Endothelial cell of umbilical vein (primary cell): Measurements from ENCODE around the gene KDM4E. TPM values are rescaled to one million over a fixed set of nuclear protein-coding genes. Genes with fewer than 3 reads are reported as not detected.

Experiments used
- BruUV-seq: library from RNA; stranded (reverse); fragments of 400-500 nt; replicated peaks from 2 replicates; lab custom pipeline; 2021; lab: Mats Ljungman, UMichigan
- CTCF ChIA-PET: fragments of 300-600, 350-600 bp; sonication (Branson Sonifier 250); formaldehyde crosslinking; loops from one replicate; lab custom pipeline; 2021; ENCODE audit warnings: antibody characterized with exemption, inconsistent platforms; lab: Charles Lee
- POLR2A ChIA-PET: fragments of 300-600, 350-600 bp; sonication (Branson Sonifier 250); formaldehyde crosslinking; loops from one replicate; lab custom pipeline; 2021; ENCODE audit warnings: antibody characterized with exemption, inconsistent platforms; lab: Charles Lee
- DNase-seq: peaks from one replicate; pipeline ENCODE4 v3.0.0-alpha.2; 2011; ENCODE audit warnings: low read depth, low spot score
- FAIRE-seq: peaks from 2 replicates; lab custom pipeline; 2011; peaks lifted over from hg19 to GRCh38; lab: Jason Lieb, UNC
- H2AFZ ChIP-seq: 2 replicates; pipeline ENCODE4 v1.6.0; 2012; ENCODE audit warnings: low read depth, low read length, control low read depth, inconsistent platforms
- H3K27ac ChIP-seq: 2 replicates; pipeline ENCODE4 v1.5.1; 2011; ENCODE audit warnings: low read depth, mild to moderate bottlenecking, control low read depth, low read length, moderate library complexity; ENCODE audit not compliant: insufficient read depth
- H3K27me3 ChIP-seq, 2 experiments: 2 replicates each; pipeline versions ENCODE4 v1.6.0 to v1.6.1; 2011; ENCODE audit warnings: low read length in 2 of 2, mixed read lengths in 1 of 2; ENCODE audit not compliant: control insufficient read depth in 2 of 2, insufficient read depth in 2 of 2
- H3K36me3 ChIP-seq, 2 experiments: 2 replicates in 1 of 2; 3 replicates in 1 of 2; pipeline ENCODE4 v1.5.1; 2011; ENCODE audit warnings: low read length in 2 of 2, mild to moderate bottlenecking in 1 of 2, moderate library complexity in 1 of 2; ENCODE audit not compliant: control insufficient read depth in 2 of 2, insufficient read depth in 2 of 2; ENCODE audit errors: extremely low read depth in 1 of 2
- H3K4me1 ChIP-seq: 3 replicates; pipeline ENCODE4 v1.5.1; 2011; ENCODE audit warnings: mild to moderate bottlenecking, low read length; ENCODE audit not compliant: control insufficient read depth, insufficient read depth; ENCODE audit errors: extremely low read depth
- H3K4me2 ChIP-seq: 2 replicates; pipeline ENCODE4 v1.6.1; 2011; ENCODE audit warnings: low read length, control low read depth, mixed read lengths; ENCODE audit not compliant: insufficient read depth
- H3K4me3 ChIP-seq, 3 experiments: fragments of 200-600 bp in 1 of 3; sonication (generic), shearing (Covaris generic) in 1 of 3; replicated peaks in 1 of 3; 2 replicates each; pipeline ENCODE4 v1.5.1; 2011 to 2016; ENCODE audit warnings: control low read depth in 3 of 3, low read length in 3 of 3, mild to moderate bottlenecking in 2 of 3, inconsistent platforms in 1 of 3, low read depth in 1 of 3, moderate library complexity in 1 of 3; ENCODE audit not compliant: insufficient read depth in 1 of 3
- H3K79me2 ChIP-seq: 2 replicates; pipeline ENCODE4 v1.6.0; 2012; ENCODE audit warnings: low read length, inconsistent platforms; ENCODE audit not compliant: control insufficient read depth, insufficient read depth
- H3K9ac ChIP-seq: replicated peaks from 2 replicates; pipeline ENCODE3; 2011; ENCODE audit warnings: low read length, control low read depth; ENCODE audit not compliant: insufficient read depth; ENCODE audit errors: extremely low read depth
- H3K9me1 ChIP-seq: replicated peaks from 3 replicates; pipeline ENCODE4 v1.6.0; 2011; ENCODE audit warnings: mild to moderate bottlenecking, low read length; ENCODE audit not compliant: control insufficient read depth, insufficient read depth; ENCODE audit errors: extremely low read depth
- H3K9me3 ChIP-seq: replicated peaks from 2 replicates; pipeline ENCODE4 v1.5.1; 2012; ENCODE audit warnings: low read length, inconsistent platforms; ENCODE audit not compliant: control insufficient read depth, insufficient read depth
- H4K20me1 ChIP-seq: replicated peaks from 2 replicates; pipeline ENCODE3; 2011; ENCODE audit warnings: mild to moderate bottlenecking, low read length; ENCODE audit not compliant: control insufficient read depth, insufficient read depth; ENCODE audit errors: extremely low read depth
- EZH2 ChIP-seq: IDR thresholded peaks from 2 replicates; pipeline ENCODE4 v1.6.1; 2012; ENCODE audit warnings: borderline replicate concordance, low read depth, mild to moderate bottlenecking, moderate library complexity, low read length, inconsistent platforms; ENCODE audit not compliant: severe bottlenecking
- FOS ChIP-seq: IDR thresholded peaks from 2 replicates; pipeline ENCODE4 v1.6.1; 2011; ENCODE audit warnings: mild to moderate bottlenecking, low read length, moderate library complexity, borderline replicate concordance; ENCODE audit not compliant: insufficient read depth
- GATA2 ChIP-seq: IDR thresholded peaks from 2 replicates; pipeline ENCODE4 v1.7.0; 2011; ENCODE audit warnings: low read depth, mild to moderate bottlenecking, moderate library complexity, mixed read lengths, low read length; ENCODE audit not compliant: insufficient read length, insufficient read depth
- JUN ChIP-seq: IDR thresholded peaks from 2 replicates; pipeline ENCODE4 v1.6.1; 2011; ENCODE audit warnings: borderline replicate concordance, low read depth; ENCODE audit not compliant: insufficient read length, insufficient read depth
- MYC ChIP-seq: IDR thresholded peaks from one replicate; pipeline ENCODE4 v1.6.1; 2011; ENCODE audit warnings: mild to moderate bottlenecking, low read depth, low read length
- POLR2A ChIP-seq: IDR thresholded peaks from 2 replicates; pipeline ENCODE4 v1.6.1; 2012; ENCODE audit warnings: low read depth, mild to moderate bottlenecking, control low read depth, low read length
- POLR2AphosphoS5 ChIP-seq: IDR thresholded peaks from 2 replicates; pipeline ENCODE4 v1.6.1; 2012; ENCODE audit warnings: low read depth, mild to moderate bottlenecking, control low read depth, low read length, moderate library complexity; ENCODE audit not compliant: insufficient read depth
- dilution Hi-C: fragments of 300-500 bp; cut with MboI; formaldehyde crosslinking; loops from one replicate; pipeline ENCODE4 v1.15.0; 2019; ENCODE audit warnings: low sequenced_read_pairs; ENCODE audit not compliant: extremely low pct_ligation_motif_present
- intact Hi-C: fragments of 100-400 bp; cut with micrococcal nuclease; formaldehyde crosslinking; loops from one replicate; pipeline ENCODE4 v1.10.0; 2022
- polyA plus RNA-seq, 4 experiments: library from polyadenylated mRNA; depleted of rRNA in 3 of 4; stranded (reverse) in 3 of 4; unstranded in 1 of 4; fragments of >200 nt; gene quantifications; 2 replicates each; pipeline versions ENCODE4 v1.2.1 to v1.2.3, GENCODE V29; 2011 to 2012; ENCODE audit warnings: missing spikeins in 1 of 4
- total RNA-seq: library from RNA; stranded (reverse); gene quantifications from 2 replicates; pipeline ENCODE4 v1.2.3, GENCODE V29; 2021
- TF ChIP-seq, protein P1 (sequence below), 2 donors: IDR thresholded peaks; 1 replicate in 1 of 2; 2 replicates in 1 of 2; pipeline ENCODE4 v1.5.1; 2011; ENCODE audit warnings: low read length in 2 of 2, mild to moderate bottlenecking in 2 of 2, moderate library complexity in 2 of 2, control low read depth in 1 of 2, inconsistent platforms in 1 of 2, low read depth in 1 of 2; ENCODE audit not compliant: insufficient read depth in 1 of 2; ENCODE audit errors: extremely low read depth in 1 of 2
- TF ChIP-seq, protein P2 (sequence below): IDR thresholded peaks from 2 replicates; pipeline ENCODE4 v1.6.1; 2011; ENCODE audit not compliant: insufficient read depth, insufficient read length

KDM4E gene
- total and polyA plus RNA-seq, 2 donors (not counting 3 experiments of a cell fraction or from before 2014, with no cell fraction given) = not detected

DNA sequence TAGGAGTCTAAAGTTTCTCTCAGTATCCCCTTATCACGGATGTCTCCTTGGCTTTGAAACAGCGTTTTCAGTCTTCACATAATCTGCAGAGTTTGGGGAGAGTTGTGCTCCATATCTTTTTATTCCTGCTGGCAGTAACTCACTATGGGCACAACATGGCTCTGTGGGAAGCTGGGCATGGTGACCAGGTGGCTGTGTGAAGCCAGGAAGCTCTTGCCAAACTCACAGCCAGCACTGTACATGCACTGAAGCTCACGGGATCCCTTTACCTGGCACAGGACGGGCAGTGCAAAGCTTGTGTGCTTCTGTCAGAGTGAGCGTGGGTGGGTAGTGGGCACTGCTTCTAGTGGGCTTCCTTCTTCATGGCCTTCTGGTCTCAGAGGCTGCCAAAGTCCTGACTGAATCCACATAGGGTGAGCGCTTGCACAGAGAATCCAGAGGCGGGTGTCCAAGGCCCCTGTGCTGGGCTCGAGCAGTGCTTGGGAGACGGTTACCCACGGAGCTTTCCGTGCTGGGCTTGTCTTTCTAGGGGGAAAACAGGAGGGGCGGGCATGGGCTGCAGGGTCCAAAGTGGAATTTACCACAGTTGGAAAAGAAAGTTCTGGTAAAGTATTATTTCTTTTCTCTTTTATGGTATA, 10.8 kb upstream of the KDM4E start:
- no peaks in the 10 kb centered on the region for H3K27me3 ChIP-seq
- FAIRE-seq = no peak
- H3K4me1 ChIP-seq = no peaks in the 10 kb centered on the region
- no peak overlapping the region for H3K4me3 ChIP-seq
- no peak for DNase-seq
- no peaks in the 10 kb centered on the region for H3K9me1 ChIP-seq
- H3K79me2 ChIP-seq = no peaks in the 10 kb centered on the region
- dilution Hi-C loops (no loop called here), intact Hi-C loops (no loop called here)
- no TSS peak for BruUV-seq
- H2AFZ ChIP-seq = no peak overlapping the region
- H3K27ac ChIP-seq = no peak overlapping the region
- no peak overlapping the region for H3K9ac ChIP-seq
- ChIA-PET POLR2A (no interaction called here), CTCF (no interaction called here)
- H3K9me3 ChIP-seq = no peaks in the 10 kb centered on the region
- no peaks in the 10 kb centered on the region for H3K36me3 ChIP-seq
- no peak for TF ChIP-seq GATA2
- TF ChIP-seq JUN = no peak
- TF ChIP-seq MYC = no peak
- TF ChIP-seq POLR2AphosphoS5 = no peak
- no peak for TF ChIP-seq EZH2
- TF ChIP-seq FOS = no peak
- TF ChIP-seq, protein P1, sequence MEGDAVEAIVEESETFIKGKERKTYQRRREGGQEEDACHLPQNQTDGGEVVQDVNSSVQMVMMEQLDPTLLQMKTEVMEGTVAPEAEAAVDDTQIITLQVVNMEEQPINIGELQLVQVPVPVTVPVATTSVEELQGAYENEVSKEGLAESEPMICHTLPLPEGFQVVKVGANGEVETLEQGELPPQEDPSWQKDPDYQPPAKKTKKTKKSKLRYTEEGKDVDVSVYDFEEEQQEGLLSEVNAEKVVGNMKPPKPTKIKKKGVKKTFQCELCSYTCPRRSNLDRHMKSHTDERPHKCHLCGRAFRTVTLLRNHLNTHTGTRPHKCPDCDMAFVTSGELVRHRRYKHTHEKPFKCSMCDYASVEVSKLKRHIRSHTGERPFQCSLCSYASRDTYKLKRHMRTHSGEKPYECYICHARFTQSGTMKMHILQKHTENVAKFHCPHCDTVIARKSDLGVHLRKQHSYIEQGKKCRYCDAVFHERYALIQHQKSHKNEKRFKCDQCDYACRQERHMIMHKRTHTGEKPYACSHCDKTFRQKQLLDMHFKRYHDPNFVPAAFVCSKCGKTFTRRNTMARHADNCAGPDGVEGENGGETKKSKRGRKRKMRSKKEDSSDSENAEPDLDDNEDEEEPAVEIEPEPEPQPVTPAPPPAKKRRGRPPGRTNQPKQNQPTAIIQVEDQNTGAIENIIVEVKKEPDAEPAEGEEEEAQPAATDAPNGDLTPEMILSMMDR (IDR thresholded peaks at IDR 0.05; ENCODE audit: extremely low read depth in 1 of 2, insufficient read depth in 1 of 2, low read depth in 1 of 2, low read length in 2 of 2) = no peak
- no peak for TF ChIP-seq POLR2A
- TF ChIP-seq, protein P2, sequence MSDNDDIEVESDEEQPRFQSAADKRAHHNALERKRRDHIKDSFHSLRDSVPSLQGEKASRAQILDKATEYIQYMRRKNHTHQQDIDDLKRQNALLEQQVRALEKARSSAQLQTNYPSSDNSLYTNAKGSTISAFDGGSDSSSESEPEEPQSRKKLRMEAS = no peak
- H3K4me2 ChIP-seq = no peak overlapping the region
- no peaks in the 10 kb centered on the region for H4K20me1 ChIP-seq
